ENCODE results near the gene ACTL8. TPM values are rescaled to one million over a fixed set of nuclear protein-coding genes. Genes with fewer than 3 reads are reported as not detected.

Gene ACTL8
- total and polyA plus RNA-seq, 2 donors (not counting 1 experiment from before 2014, with no cell fraction given) = 0.15 TPM; not detected in 1

GRCh38 chr1:17839641-17840196, 84.6 kb downstream of the ACTL8 start:
- Histone ChIP-seq H3K79me2 (ENCODE audit: control insufficient read depth, insufficient read depth, low read length) (no peaks in the 10 kb centered on the region), H3K4me1 (ENCODE audit: control insufficient read depth, extremely low read depth, insufficient read depth, low read length) (no peaks in the 10 kb centered on the region), H2AFZ (ENCODE audit: low read length) (no peak overlapping the region), H3K27me3 (ENCODE audit: control insufficient read depth, insufficient read depth, low read length) (peaks cover 2% of the 10 kb centered on the region), H3K9ac (ENCODE audit: insufficient read depth, low read length) (no peak overlapping the region), H3K27ac (ENCODE audit: insufficient read depth, low read length) (no peak overlapping the region), H4K20me1 (ENCODE audit: control insufficient read depth, extremely low read depth, insufficient read depth, low read length) (no peaks in the 10 kb centered on the region), H3K36me3 (ENCODE audit: control insufficient read depth, insufficient read depth, low read length) (no peaks in the 10 kb centered on the region), H3K4me3 (replicated peaks in 1 of 4; ENCODE audit: control extremely low read depth in 1 of 4, insufficient read depth in 1 of 4, low read depth in 3 of 4, low read length in 4 of 4) (no peak overlapping the region), H3K9me3 (ENCODE audit: control insufficient read depth, insufficient read depth, low read depth, low read length) (no peaks in the 10 kb centered on the region), H3K4me2 (ENCODE audit: extremely low read depth, insufficient read depth, low read length) (no peak overlapping the region)
- no peak for DNase-seq (ENCODE audit: low read depth in 2 of 2)
- TF ChIP-seq CTCF (conservative IDR thresholded peaks at IDR 0.05 in 1 of 2, IDR thresholded peaks at IDR 0.05 in 1 of 2; ENCODE audit: low read depth in 1 of 2, low read length in 2 of 2) = no peak
- no peak for TF ChIP-seq EZH2 (IDR thresholded peaks at IDR 0.05; ENCODE audit: low read length, missing control alignments)

- H3K4me1 ChIP-seq (ENCODE audit: control insufficient read depth, extremely low read depth, insufficient read depth, low read length) = no peaks in the 10 kb centered on the region
- H3K9ac ChIP-seq (ENCODE audit: insufficient read depth, low read length) = no peak overlapping the region
- no peaks in the 10 kb centered on the region for H3K36me3 ChIP-seq (ENCODE audit: control insufficient read depth, insufficient read depth, low read length)
- no peak overlapping the region for H3K27ac ChIP-seq (ENCODE audit: insufficient read depth, low read length)
- no peak overlapping the region for H3K4me3 ChIP-seq (replicated peaks in 1 of 4; ENCODE audit: control extremely low read depth in 1 of 4, insufficient read depth in 1 of 4, low read depth in 3 of 4, low read length in 4 of 4)
- no peak for DNase-seq (ENCODE audit: low read depth in 2 of 2)
- TF ChIP-seq CTCF (conservative IDR thresholded peaks at IDR 0.05 in 1 of 2, IDR thresholded peaks at IDR 0.05 in 1 of 2; ENCODE audit: low read depth in 1 of 2, low read length in 2 of 2) (no peak), EZH2 (IDR thresholded peaks at IDR 0.05; ENCODE audit: low read length, missing control alignments) (no peak)
- H3K4me2 ChIP-seq (ENCODE audit: extremely low read depth, insufficient read depth, low read length) = no peak overlapping the region
- H3K79me2 ChIP-seq (ENCODE audit: control insufficient read depth, insufficient read depth, low read length) = no peaks in the 10 kb centered on the region
- H2AFZ ChIP-seq (ENCODE audit: low read length) = no peak overlapping the region
- H4K20me1 ChIP-seq (ENCODE audit: control insufficient read depth, extremely low read depth, insufficient read depth, low read length) = no peaks in the 10 kb centered on the region
- no peaks in the 10 kb centered on the region for H3K9me3 ChIP-seq (ENCODE audit: control insufficient read depth, insufficient read depth, low read depth, low read length)
- no peaks in the 10 kb centered on the region for H3K27me3 ChIP-seq (ENCODE audit: control insufficient read depth, insufficient read depth, low read length)
Observed at GRCh38 chr1:17841944-17842343, 86.8 kb downstream of the ACTL8 start.

GRCh38 chr1:17842686-17843085, 87.6 kb downstream of the ACTL8 start:
- H4K20me1 ChIP-seq (ENCODE audit: control insufficient read depth, extremely low read depth, insufficient read depth, low read length) = no peaks in the 10 kb centered on the region
- H3K36me3 ChIP-seq (ENCODE audit: control insufficient read depth, insufficient read depth, low read length) = no peaks in the 10 kb centered on the region
- H3K9me3 ChIP-seq (ENCODE audit: control insufficient read depth, insufficient read depth, low read depth, low read length) = no peaks in the 10 kb centered on the region
- H3K4me3 ChIP-seq (replicated peaks in 1 of 4; ENCODE audit: control extremely low read depth in 1 of 4, insufficient read depth in 1 of 4, low read depth in 3 of 4, low read length in 4 of 4) = no peak overlapping the region
- H3K79me2 ChIP-seq (ENCODE audit: control insufficient read depth, insufficient read depth, low read length) = no peaks in the 10 kb centered on the region
- no peak overlapping the region for H3K27ac ChIP-seq (ENCODE audit: insufficient read depth, low read length)
- H3K4me1 ChIP-seq (ENCODE audit: control insufficient read depth, extremely low read depth, insufficient read depth, low read length) = no peaks in the 10 kb centered on the region
- no peak overlapping the region for H3K4me2 ChIP-seq (ENCODE audit: extremely low read depth, insufficient read depth, low read length)
- no peak for DNase-seq (ENCODE audit: low read depth in 2 of 2)
- no peak for TF ChIP-seq EZH2 (IDR thresholded peaks at IDR 0.05; ENCODE audit: low read length, missing control alignments)
- TF ChIP-seq CTCF (conservative IDR thresholded peaks at IDR 0.05 in 1 of 2, IDR thresholded peaks at IDR 0.05 in 1 of 2; ENCODE audit: low read depth in 1 of 2, low read length in 2 of 2) = no peak
- H2AFZ ChIP-seq (ENCODE audit: low read length) = no peak overlapping the region
- no peaks in the 10 kb centered on the region for H3K27me3 ChIP-seq (ENCODE audit: control insufficient read depth, insufficient read depth, low read length)
- no peak overlapping the region for H3K9ac ChIP-seq (ENCODE audit: insufficient read depth, low read length)
